ENCODE results near the gene FSTL5. TPM values are rescaled to one million over a fixed set of nuclear protein-coding genes. Genes with fewer than 3 reads are reported as not detected.

The FSTL5 gene
- total and polyA plus RNA-seq, 2 experiments from 2014 or later: 0.29 to 0.57 TPM

GRCh38 chr4:161948026-161948770, 215.6 kb downstream of the FSTL5 start:
- DNase-seq (ENCODE audit: low spot score): no peak
- Histone ChIP-seq H3K27me3 (no peaks in the 10 kb centered on the region), H4K20me1 (ENCODE audit: insufficient read depth, poor library complexity, severe bottlenecking) (no peaks in the 10 kb centered on the region), H3K4me3 (no peak overlapping the region), H3K79me2 (no peaks in the 10 kb centered on the region), H3K9me3 (ENCODE audit: low read depth) (no peaks in the 10 kb centered on the region), H2AFZ (no peak overlapping the region), H3K27ac (no peak overlapping the region), H3K36me3 (replicated peaks; ENCODE audit: insufficient read depth, low read depth) (no peaks in the 10 kb centered on the region), H3K4me1 (ENCODE audit: insufficient read depth) (no peaks in the 10 kb centered on the region), H3K9me2 (replicated peaks; ENCODE audit: insufficient read depth) (no peaks in the 10 kb centered on the region), H3K4me2 (no peak overlapping the region)
- TF ChIP-seq EZH2phosphoT487 (IDR thresholded peaks at IDR 0.05; ENCODE audit: low read depth, severe bottlenecking, unreplicated experiment): no peak
- TF ChIP-seq, protein P1, sequence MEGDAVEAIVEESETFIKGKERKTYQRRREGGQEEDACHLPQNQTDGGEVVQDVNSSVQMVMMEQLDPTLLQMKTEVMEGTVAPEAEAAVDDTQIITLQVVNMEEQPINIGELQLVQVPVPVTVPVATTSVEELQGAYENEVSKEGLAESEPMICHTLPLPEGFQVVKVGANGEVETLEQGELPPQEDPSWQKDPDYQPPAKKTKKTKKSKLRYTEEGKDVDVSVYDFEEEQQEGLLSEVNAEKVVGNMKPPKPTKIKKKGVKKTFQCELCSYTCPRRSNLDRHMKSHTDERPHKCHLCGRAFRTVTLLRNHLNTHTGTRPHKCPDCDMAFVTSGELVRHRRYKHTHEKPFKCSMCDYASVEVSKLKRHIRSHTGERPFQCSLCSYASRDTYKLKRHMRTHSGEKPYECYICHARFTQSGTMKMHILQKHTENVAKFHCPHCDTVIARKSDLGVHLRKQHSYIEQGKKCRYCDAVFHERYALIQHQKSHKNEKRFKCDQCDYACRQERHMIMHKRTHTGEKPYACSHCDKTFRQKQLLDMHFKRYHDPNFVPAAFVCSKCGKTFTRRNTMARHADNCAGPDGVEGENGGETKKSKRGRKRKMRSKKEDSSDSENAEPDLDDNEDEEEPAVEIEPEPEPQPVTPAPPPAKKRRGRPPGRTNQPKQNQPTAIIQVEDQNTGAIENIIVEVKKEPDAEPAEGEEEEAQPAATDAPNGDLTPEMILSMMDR (IDR thresholded peaks at IDR 0.05; ENCODE audit: poor library complexity): no peak
- no peak for TF ChIP-seq EZH2 (IDR thresholded peaks at IDR 0.05; ENCODE audit: borderline replicate concordance)
- 91% methylated on average over 6 of the region's 6 CpGs for WGBS (ENCODE audit: low lambda C conversion rate, missing lambda C conversion rate)

- H4K20me1 ChIP-seq (ENCODE audit: insufficient read depth, poor library complexity, severe bottlenecking): no peaks in the 10 kb centered on the region
- H3K4me2 ChIP-seq: no peak overlapping the region
- no peak overlapping the region for H3K4me3 ChIP-seq
- no peaks in the 10 kb centered on the region for H3K27me3 ChIP-seq
- no peaks in the 10 kb centered on the region for H3K9me2 ChIP-seq (replicated peaks; ENCODE audit: insufficient read depth)
- TF ChIP-seq, protein P1 (IDR thresholded peaks at IDR 0.05; ENCODE audit: poor library complexity): no peak
- no peak for TF ChIP-seq EZH2 (IDR thresholded peaks at IDR 0.05; ENCODE audit: borderline replicate concordance)
- TF ChIP-seq EZH2phosphoT487 (IDR thresholded peaks at IDR 0.05; ENCODE audit: low read depth, severe bottlenecking, unreplicated experiment): no peak
- no peak overlapping the region for H3K27ac ChIP-seq
- WGBS (ENCODE audit: low lambda C conversion rate, missing lambda C conversion rate): 100% methylated on average over 1 of the region's 1 CpG
- no peak for DNase-seq (ENCODE audit: low spot score)
- H3K36me3 ChIP-seq (replicated peaks; ENCODE audit: insufficient read depth, low read depth): no peaks in the 10 kb centered on the region
- H3K4me1 ChIP-seq (ENCODE audit: insufficient read depth): no peaks in the 10 kb centered on the region
- no peaks in the 10 kb centered on the region for H3K79me2 ChIP-seq
- no peaks in the 10 kb centered on the region for H3K9me3 ChIP-seq (ENCODE audit: low read depth)
- H2AFZ ChIP-seq: no peak overlapping the region
Measured at GRCh38 chr4:161937596-161937995, 226.2 kb downstream of the FSTL5 start.

GRCh38 chr4:161936625-161937550, 226.9 kb downstream of the FSTL5 start:
- Histone ChIP-seq H3K9me3 (ENCODE audit: low read depth) (no peaks in the 10 kb centered on the region), H3K9me2 (replicated peaks; ENCODE audit: insufficient read depth) (no peaks in the 10 kb centered on the region), H3K27me3 (no peaks in the 10 kb centered on the region), H3K4me2 (no peak overlapping the region), H3K36me3 (replicated peaks; ENCODE audit: insufficient read depth, low read depth) (no peaks in the 10 kb centered on the region), H4K20me1 (ENCODE audit: insufficient read depth, poor library complexity, severe bottlenecking) (no peaks in the 10 kb centered on the region), H2AFZ (no peak overlapping the region), H3K79me2 (no peaks in the 10 kb centered on the region), H3K4me3 (no peak overlapping the region), H3K27ac (no peak overlapping the region), H3K4me1 (ENCODE audit: insufficient read depth) (no peaks in the 10 kb centered on the region)
- no peak for DNase-seq (ENCODE audit: low spot score)
- WGBS (ENCODE audit: low lambda C conversion rate, missing lambda C conversion rate): 25% methylated on average over 1 of the region's 1 CpG
- TF ChIP-seq, protein P1 (IDR thresholded peaks at IDR 0.05; ENCODE audit: poor library complexity): no peak
- TF ChIP-seq EZH2phosphoT487 (IDR thresholded peaks at IDR 0.05; ENCODE audit: low read depth, severe bottlenecking, unreplicated experiment) (no peak), EZH2 (IDR thresholded peaks at IDR 0.05; ENCODE audit: borderline replicate concordance) (no peak)

Measured in hepatocyte (in vitro differentiated cells).